ENCODE results near the gene XPC. TPM values are rescaled to one million over a fixed set of nuclear protein-coding genes. Genes with fewer than 3 reads are reported as not detected.

XPC gene
- polyA plus RNA-seq, 4 donors: 43.4 to 53.8 (median 50.0) TPM

GRCh38 chr3:14175383-14176037, 2.9 kb downstream of the XPC start:
- DNase-seq (ENCODE audit: low read depth in 4 of 4, low spot score in 3 of 4): no peak

- no peak for DNase-seq (ENCODE audit: low read depth in 4 of 4, low spot score in 3 of 4)
These were observed 3.9 kb downstream of the XPC start for GRCh38 chr3:14174483-14174882.

- DNase-seq (ENCODE audit: low read depth in 4 of 4, low spot score in 3 of 4): no peak
These were observed 5.9 kb downstream of the XPC start for GRCh38 chr3:14172496-14172895.

GRCh38 chr3:14170531-14171159, 7.8 kb downstream of the XPC start:
- DNase-seq (ENCODE audit: low read depth in 4 of 4, low spot score in 3 of 4): no peak

- DNase-seq (ENCODE audit: low read depth in 4 of 4, low spot score in 3 of 4): no peak
These were observed 8.5 kb downstream of the XPC start for GRCh38 chr3:14169871-14170270.

GRCh38 chr3:14169435-14169834, 9.0 kb downstream of the XPC start:
- DNase-seq (ENCODE audit: low read depth in 4 of 4, low spot score in 3 of 4): no peak

- DNase-seq (ENCODE audit: low read depth in 4 of 4, low spot score in 3 of 4): no peak
These were observed 11.4 kb downstream of the XPC start for GRCh38 chr3:14166877-14167603.

GRCh38 chr3:14162178-14162577, 16.2 kb downstream of the XPC start:
- no peak for DNase-seq (ENCODE audit: low read depth in 4 of 4, low spot score in 3 of 4)

GRCh38 chr3:14161282-14161681, 17.1 kb downstream of the XPC start:
- no peak for DNase-seq (ENCODE audit: low read depth in 4 of 4, low spot score in 3 of 4)

- no peak for DNase-seq (ENCODE audit: low read depth in 4 of 4, low spot score in 3 of 4)
These were observed 19.0 kb downstream of the XPC start for GRCh38 chr3:14159426-14159825.

GRCh38 chr3:14158370-14158769, 20.0 kb downstream of the XPC start:
- no peak for DNase-seq (ENCODE audit: low read depth in 4 of 4, low spot score in 3 of 4)

GRCh38 chr3:14157951-14158350, 20.4 kb downstream of the XPC start:
- DNase-seq (ENCODE audit: low read depth in 4 of 4, low spot score in 3 of 4): no peak

- no peak for DNase-seq (ENCODE audit: low read depth in 4 of 4, low spot score in 3 of 4)
These were observed 21.4 kb downstream of the XPC start for GRCh38 chr3:14156843-14157561.

GRCh38 chr3:14156201-14156600, 22.2 kb downstream of the XPC start:
- DNase-seq (ENCODE audit: low read depth in 4 of 4, low spot score in 3 of 4): no peak

GRCh38 chr3:14154895-14155440, 23.4 kb downstream of the XPC start:
- no peak for DNase-seq (ENCODE audit: low read depth in 4 of 4, low spot score in 3 of 4)

- no peak for DNase-seq (ENCODE audit: low read depth in 4 of 4, low spot score in 3 of 4)
These were observed 24.1 kb downstream of the XPC start for GRCh38 chr3:14154276-14154675.

- DNase-seq (ENCODE audit: low read depth in 4 of 4, low spot score in 3 of 4): no peak
These were observed 24.7 kb downstream of the XPC start for GRCh38 chr3:14153663-14154062.

- no peak for DNase-seq (ENCODE audit: low read depth in 4 of 4, low spot score in 3 of 4)
These were observed 25.4 kb downstream of the XPC start for GRCh38 chr3:14152963-14153355.

- no peak for DNase-seq (ENCODE audit: low read depth in 4 of 4, low spot score in 3 of 4)
These were observed 26.0 kb downstream of the XPC start for GRCh38 chr3:14152233-14152962.

- DNase-seq (ENCODE audit: low read depth in 4 of 4, low spot score in 3 of 4): no peak
These were observed 26.8 kb downstream of the XPC start for GRCh38 chr3:14151471-14152083.

Data from right renal pelvis (tissue), 4 donors.